Suprapubic skin (tissue), 4 donors: Measurements from ENCODE around the gene CCM2. TPM values are rescaled to one million over a fixed set of nuclear protein-coding genes. Genes with fewer than 3 reads are reported as not detected.
A peak's percentile ranks its signal among the peaks of the same experiment; 100 is the strongest.

Experiments used
- DNase-seq, 2 donors: peaks; one replicate each; pipeline ENCODE4 v3.0.0-alpha.2; 2019; ENCODE audit warnings: low spot score in 2 of 2
- H3K27ac ChIP-seq: fragments of 200-600 bp; sonication (generic); one replicate; pipeline ENCODE4 v1.5.1; 2019
- H3K27me3 ChIP-seq: fragments of 200-600 bp; sonication (generic); one replicate; pipeline ENCODE4 v1.5.1; 2019
- H3K36me3 ChIP-seq: fragments of 200-600 bp; sonication (generic); one replicate; pipeline ENCODE4 v1.5.1; 2019
- H3K4me1 ChIP-seq: fragments of 200-600 bp; sonication (generic); one replicate; pipeline ENCODE4 v1.5.1; 2019
- H3K4me3 ChIP-seq: fragments of 200-600 bp; sonication (generic); one replicate; pipeline ENCODE4 v1.5.1; 2019; ENCODE audit warnings: mild to moderate bottlenecking
- H3K9me3 ChIP-seq: fragments of 200-600 bp; sonication (generic); one replicate; pipeline ENCODE4 v1.5.1; 2019
- CTCF ChIP-seq, 2 donors: fragments of 200-600 bp in 1 of 2; fragments of 450-650 bp in 1 of 2; sonication (generic) in 1 of 2; IDR thresholded peaks; one replicate each; pipeline ENCODE4 v1.5.1; 2016 to 2019; ENCODE audit warnings: antibody characterized with exemption in 2 of 2, mild to moderate bottlenecking in 1 of 2, moderate library complexity in 1 of 2
- EP300 ChIP-seq: sonication (generic); formaldehyde crosslinking; IDR thresholded peaks from one replicate; pipeline ENCODE4 v1.6.1; 2017; ENCODE audit warnings: antibody characterized with exemption
- POLR2A ChIP-seq, 2 donors: fragments of 450-650 bp; IDR thresholded peaks; one replicate each; pipeline ENCODE4 v1.6.1; 2017; ENCODE audit warnings: antibody characterized with exemption in 2 of 2, mild to moderate bottlenecking in 2 of 2, moderate library complexity in 2 of 2
- POLR2AphosphoS5 ChIP-seq, 3 donors: sonication (generic); formaldehyde crosslinking; IDR thresholded peaks; one replicate each; pipeline ENCODE4 v1.6.1; 2017; ENCODE audit warnings: antibody characterized with exemption in 3 of 3
- WGBS: methylation state at CpG from one replicate; pipeline ENCODE4 v1.1.5; 2018; 5-methylcytosine and 5-hydroxymethylcytosine counted together
- total RNA-seq, 4 donors: library from RNA; depleted of rRNA; stranded (reverse); fragments of >200 nt; gene quantifications; one replicate each; pipeline ENCODE4 v1.1.0, GENCODE V29; 2016

The CCM2 gene
- total RNA-seq, 4 donors from 2014 or later: 34.3 to 42.3 (median 35.9) TPM

DNA sequence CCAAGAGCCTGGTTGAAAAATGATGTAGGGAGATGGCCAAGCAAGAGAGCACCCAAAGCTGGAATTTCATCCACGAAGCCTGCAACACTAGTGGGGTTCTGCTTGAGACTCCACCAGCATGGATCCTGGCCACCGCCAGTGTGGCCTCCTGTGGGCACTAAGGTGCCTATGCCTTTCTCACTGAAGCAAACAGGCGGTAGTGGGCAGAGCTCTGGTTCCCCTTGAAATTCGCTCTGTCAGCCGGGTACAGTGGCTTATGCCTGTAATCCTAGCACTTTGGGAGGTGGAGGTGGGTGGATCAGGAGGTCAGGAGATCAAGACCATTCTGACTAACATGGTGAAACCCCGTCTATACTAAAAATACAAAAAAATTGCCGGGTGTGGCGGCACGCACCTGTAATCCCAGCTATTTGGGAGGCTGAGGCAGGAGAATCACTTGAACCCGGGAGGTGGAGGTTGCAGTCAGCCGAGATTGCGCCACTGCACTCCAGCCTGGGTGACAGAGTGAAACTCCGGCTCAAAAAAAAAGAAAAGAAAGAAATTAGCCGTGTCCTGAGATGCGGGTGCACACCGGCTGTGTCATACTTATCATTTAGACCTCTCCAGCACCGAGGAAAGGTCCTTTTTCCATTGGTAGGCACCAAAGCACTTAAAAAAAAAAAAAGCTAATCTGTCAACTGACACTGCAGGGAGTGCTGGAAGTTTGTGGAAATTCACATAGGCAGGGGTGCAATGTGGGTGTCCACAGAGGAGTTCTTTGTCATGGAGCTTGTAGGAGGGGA lies 28.3 kb downstream of the CCM2 start:
- TF ChIP-seq POLR2A (IDR thresholded peaks at IDR 0.05) (no peak), POLR2AphosphoS5 (IDR thresholded peaks at IDR 0.05) (no peak), EP300 (no peak), CTCF (IDR thresholded peaks at IDR 0.05) (no peak)
- no peak for DNase-seq
- H3K4me1 ChIP-seq: peaks cover 22% of the 10 kb centered on the region
- peak overlapping the region; percentile 59 for H3K27ac ChIP-seq
- 87% methylated on average over 16 of the region's 17 CpGs for WGBS
- H3K27me3 ChIP-seq: no peaks in the 10 kb centered on the region
- H3K4me3 ChIP-seq: peak overlapping the region; percentile 32
- H3K9me3 ChIP-seq: no peaks in the 10 kb centered on the region
- H3K36me3 ChIP-seq: peaks cover 6% of the 10 kb centered on the region

DNA sequence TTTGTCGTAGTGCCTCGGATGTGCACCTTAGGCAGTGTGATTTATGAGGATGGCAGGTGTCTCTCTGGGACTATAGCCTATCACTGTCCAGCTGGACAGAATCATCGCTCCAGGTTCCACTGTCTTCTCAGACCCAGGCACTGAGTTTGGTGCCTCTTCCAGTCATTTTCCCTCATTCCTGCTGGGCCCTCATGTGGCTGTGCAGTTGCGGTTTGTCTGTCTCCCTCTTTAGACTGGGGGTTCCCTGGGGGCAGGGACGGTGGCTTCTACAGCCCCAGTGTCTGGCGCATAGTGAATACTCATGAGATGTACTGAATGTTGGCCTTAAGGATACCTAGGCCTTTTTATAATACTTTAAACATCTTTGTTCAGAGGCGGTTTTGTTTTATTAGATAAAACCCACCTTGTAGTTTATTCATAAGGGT lies 28.9 kb downstream of the CCM2 start:
- no peak overlapping the region for H3K4me3 ChIP-seq
- 74% methylated on average over 7 of the region's 7 CpGs for WGBS
- no peak for DNase-seq

GRCh38 chr7:45031829-45032228 lies 31.8 kb downstream of the CCM2 start:
- no peak for TF ChIP-seq EP300
- no peak for TF ChIP-seq POLR2A (IDR thresholded peaks at IDR 0.05)
- no peak for TF ChIP-seq POLR2AphosphoS5 (IDR thresholded peaks at IDR 0.05)
- no peak for TF ChIP-seq CTCF (IDR thresholded peaks at IDR 0.05)
- Histone ChIP-seq H3K9me3 (no peaks in the 10 kb centered on the region), H3K27me3 (no peaks in the 10 kb centered on the region), H3K27ac (no peak overlapping the region), H3K36me3 (peaks cover 5% of the 10 kb centered on the region), H3K4me3 (no peak overlapping the region), H3K4me1 (peaks cover 53% of the 10 kb centered on the region)
- 88% methylated on average over 4 of the region's 4 CpGs for WGBS
- no peak for DNase-seq

More for the DNA sequence above, 28.9 kb downstream of the CCM2 start:
- TF ChIP-seq EP300 (no peak), POLR2A (IDR thresholded peaks at IDR 0.05) (no peak), POLR2AphosphoS5 (IDR thresholded peaks at IDR 0.05) (no peak), CTCF (IDR thresholded peaks at IDR 0.05) (no peak)
- no peak overlapping the region for H3K27ac ChIP-seq
- peaks cover 6% of the 10 kb centered on the region for H3K36me3 ChIP-seq
- no peaks in the 10 kb centered on the region for H3K9me3 ChIP-seq
- H3K27me3 ChIP-seq: no peaks in the 10 kb centered on the region
- peaks cover 28% of the 10 kb centered on the region for H3K4me1 ChIP-seq

- H3K4me3 ChIP-seq: no peak overlapping the region
- TF ChIP-seq EP300 (no peak), POLR2A (IDR thresholded peaks at IDR 0.05) (no peak), CTCF (IDR thresholded peaks at IDR 0.05) (no peak), POLR2AphosphoS5 (IDR thresholded peaks at IDR 0.05) (no peak)
- H3K36me3 ChIP-seq: no peaks in the 10 kb centered on the region
- H3K27ac ChIP-seq: no peak overlapping the region
- no peaks in the 10 kb centered on the region for H3K9me3 ChIP-seq
- WGBS: 90% methylated on average over 4 of the region's 4 CpGs
- no peaks in the 10 kb centered on the region for H3K27me3 ChIP-seq
- peaks cover 53% of the 10 kb centered on the region for H3K4me1 ChIP-seq
- no peak for DNase-seq
These were observed 32.4 kb downstream of the CCM2 start for GRCh38 chr7:45032421-45032820.

DNA sequence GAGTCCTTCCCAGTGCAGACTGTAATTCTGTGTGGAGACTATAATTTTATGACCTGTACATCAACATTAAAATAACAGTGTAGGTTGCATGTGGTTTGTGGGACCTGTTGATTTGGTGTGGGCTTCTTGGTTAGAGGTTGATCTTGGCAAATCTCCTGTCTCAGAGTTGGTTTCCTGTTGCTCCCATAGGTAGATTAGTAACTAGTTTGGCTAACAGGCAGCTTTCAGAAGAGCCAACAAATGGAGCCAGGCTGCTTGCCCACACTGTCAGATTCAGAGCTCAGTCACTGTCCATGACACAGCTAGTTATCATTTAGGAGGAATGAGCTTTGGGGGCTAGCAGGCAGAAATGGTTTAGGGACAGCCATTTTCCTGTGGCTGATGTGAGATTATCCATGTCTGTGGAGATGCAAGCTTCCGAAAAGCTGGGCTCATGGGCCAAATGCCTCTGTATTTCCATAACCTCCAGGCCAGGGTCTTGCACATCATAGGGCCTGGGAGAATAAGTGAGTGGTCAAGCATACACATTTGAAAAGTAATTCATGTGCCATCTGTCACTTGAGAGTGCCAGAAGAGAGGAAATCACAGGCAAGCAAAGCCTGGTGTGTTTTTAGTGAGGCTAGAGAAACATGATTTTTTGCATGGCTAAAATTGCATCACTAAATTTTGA lies 33.4 kb downstream of the CCM2 start:
- Histone ChIP-seq H3K27me3 (no peaks in the 10 kb centered on the region), H3K9me3 (no peaks in the 10 kb centered on the region), H3K27ac (peak overlapping the region; percentile 15), H3K4me3 (no peak overlapping the region), H3K36me3 (no peaks in the 10 kb centered on the region), H3K4me1 (peaks cover 52% of the 10 kb centered on the region)
- DNase-seq: no peak
- no peak for TF ChIP-seq POLR2AphosphoS5 (IDR thresholded peaks at IDR 0.05)
- TF ChIP-seq EP300: no peak
- TF ChIP-seq CTCF (IDR thresholded peaks at IDR 0.05): no peak
- no peak for TF ChIP-seq POLR2A (IDR thresholded peaks at IDR 0.05)
- 80% methylated on average over 1 of the region's 1 CpG for WGBS
